Hepatocyte (in vitro differentiated cells): Measurements from ENCODE around the gene CPNE2. TPM values are rescaled to one million over a fixed set of nuclear protein-coding genes. Genes with fewer than 3 reads are reported as not detected.

ENCODE experiments used
- DNase-seq: peaks from one replicate; pipeline ENCODE4 v3.0.0-alpha.2; 2016; ENCODE audit warnings: low spot score
- H2AFZ ChIP-seq: fragments of 200-600 bp; sonication (generic); 2 replicates; pipeline ENCODE4 v1.6.0; 2016; ENCODE audit warnings: antibody characterized with exemption, mild to moderate bottlenecking
- H3K27ac ChIP-seq: fragments of 200-600 bp; sonication (generic); 2 replicates; pipeline ENCODE4 v1.5.1; 2016; ENCODE audit warnings: mild to moderate bottlenecking
- H3K27me3 ChIP-seq: fragments of 200-600 bp; sonication (generic); 2 replicates; pipeline ENCODE4 v1.6.1; 2016
- H3K36me3 ChIP-seq: fragments of 200-600 bp; sonication (generic); replicated peaks from 2 replicates; pipeline ENCODE4 v1.5.1; 2016; ENCODE audit warnings: low read depth; ENCODE audit not compliant: insufficient read depth
- H3K4me1 ChIP-seq: fragments of 200-600 bp; sonication (generic); 2 replicates; pipeline ENCODE4 v1.5.1; 2016; ENCODE audit warnings: mild to moderate bottlenecking, moderate library complexity; ENCODE audit not compliant: insufficient read depth
- H3K4me2 ChIP-seq: fragments of 200-600 bp; sonication (generic); 2 replicates; pipeline ENCODE4 v1.6.0; 2016
- H3K4me3 ChIP-seq: fragments of 200-600 bp; sonication (generic); 2 replicates; pipeline ENCODE4 v1.5.1; 2016; ENCODE audit warnings: mild to moderate bottlenecking
- H3K79me2 ChIP-seq: fragments of 200-600 bp; sonication (generic); 2 replicates; pipeline ENCODE4 v1.6.0; 2017; ENCODE audit warnings: mild to moderate bottlenecking
- H3K9me2 ChIP-seq: fragments of 200-600 bp; sonication (generic); replicated peaks from 2 replicates; pipeline ENCODE4 v1.6.0; 2017; ENCODE audit warnings: mild to moderate bottlenecking; ENCODE audit not compliant: insufficient read depth
- H3K9me3 ChIP-seq: fragments of 200-600 bp; sonication (generic); 2 replicates; pipeline ENCODE4 v1.5.1; 2016; ENCODE audit warnings: low read depth, mild to moderate bottlenecking
- H4K20me1 ChIP-seq: fragments of 200-600 bp; sonication (generic); 2 replicates; pipeline ENCODE4 v1.6.0; 2016; ENCODE audit warnings: mild to moderate bottlenecking; ENCODE audit not compliant: insufficient read depth, poor library complexity, severe bottlenecking
- EZH2 ChIP-seq: fragments of 200-600 bp; sonication (generic); IDR thresholded peaks from 2 replicates; pipeline ENCODE4 v1.6.1; 2016; ENCODE audit warnings: antibody characterized with exemption, mild to moderate bottlenecking, borderline replicate concordance
- EZH2phosphoT487 ChIP-seq: fragments of 200-600 bp; sonication (generic); IDR thresholded peaks from one replicate; pipeline ENCODE4 v1.6.1; 2018; ENCODE audit warnings: antibody characterized with exemption, mild to moderate bottlenecking, low read depth, moderate library complexity; ENCODE audit not compliant: unreplicated experiment, severe bottlenecking
- WGBS: methylation state at CpG from one replicate; pipeline ENCODE4 v1.1.6; 2016; ENCODE audit warnings: low lambda C conversion rate; ENCODE audit errors: missing lambda C conversion rate; 5-methylcytosine and 5-hydroxymethylcytosine counted together
- polyA plus RNA-seq: library from polyadenylated mRNA; unstranded; fragments of >200 nt; fragmentation: Nextera tagmentation; extraction: Ambion mirVana; gene quantifications from 2 replicates; pipeline ENCODE4 v1.2.1, GENCODE V29; 2016
- total RNA-seq: library from RNA; depleted of rRNA; stranded (reverse); fragments of >200 nt; gene quantifications from 2 replicates; pipeline ENCODE4 v1.2.3, GENCODE V29; 2014
- TF ChIP-seq, protein P1 (sequence below): fragments of 200-600 bp; sonication (generic); IDR thresholded peaks from 2 replicates; pipeline ENCODE4 v1.5.1; 2016; ENCODE audit warnings: antibody characterized with exemption, mild to moderate bottlenecking; ENCODE audit not compliant: poor library complexity

CPNE2 gene
- total and polyA plus RNA-seq, 2 experiments from 2014 or later = 15.6 to 22.3 TPM

DNA sequence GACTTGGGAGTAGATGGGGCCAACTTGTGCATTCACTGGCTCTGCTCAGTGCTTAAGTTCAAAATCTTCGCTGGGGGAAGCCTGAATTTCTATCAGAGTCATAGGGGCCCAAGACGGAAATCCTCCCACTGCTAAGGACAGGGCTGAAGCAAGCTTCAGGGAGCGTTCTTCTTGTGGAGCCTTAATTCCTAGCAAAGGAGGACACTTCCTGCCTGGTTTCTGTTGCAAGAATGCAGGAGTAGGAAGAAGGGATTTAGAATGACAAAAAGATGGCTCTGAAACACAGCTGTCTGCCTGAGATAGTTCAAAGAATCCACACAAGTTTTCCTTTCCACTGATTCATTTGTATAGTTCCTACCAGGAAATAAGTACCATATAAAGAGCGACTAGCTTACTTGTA is 67.1 kb downstream of the CPNE2 start:
- no peaks in the 10 kb centered on the region for H3K4me1 ChIP-seq
- DNase-seq = no peak
- WGBS = 78% methylated on average over 4 of the region's 4 CpGs
- no peaks in the 10 kb centered on the region for H3K36me3 ChIP-seq
- no peak overlapping the region for H3K4me2 ChIP-seq
- no peaks in the 10 kb centered on the region for H3K9me3 ChIP-seq
- no peak overlapping the region for H3K4me3 ChIP-seq
- H2AFZ ChIP-seq = no peak overlapping the region
- no peaks in the 10 kb centered on the region for H3K27me3 ChIP-seq
- TF ChIP-seq EZH2 (no peak), EZH2phosphoT487 (no peak)
- TF ChIP-seq, protein P1, sequence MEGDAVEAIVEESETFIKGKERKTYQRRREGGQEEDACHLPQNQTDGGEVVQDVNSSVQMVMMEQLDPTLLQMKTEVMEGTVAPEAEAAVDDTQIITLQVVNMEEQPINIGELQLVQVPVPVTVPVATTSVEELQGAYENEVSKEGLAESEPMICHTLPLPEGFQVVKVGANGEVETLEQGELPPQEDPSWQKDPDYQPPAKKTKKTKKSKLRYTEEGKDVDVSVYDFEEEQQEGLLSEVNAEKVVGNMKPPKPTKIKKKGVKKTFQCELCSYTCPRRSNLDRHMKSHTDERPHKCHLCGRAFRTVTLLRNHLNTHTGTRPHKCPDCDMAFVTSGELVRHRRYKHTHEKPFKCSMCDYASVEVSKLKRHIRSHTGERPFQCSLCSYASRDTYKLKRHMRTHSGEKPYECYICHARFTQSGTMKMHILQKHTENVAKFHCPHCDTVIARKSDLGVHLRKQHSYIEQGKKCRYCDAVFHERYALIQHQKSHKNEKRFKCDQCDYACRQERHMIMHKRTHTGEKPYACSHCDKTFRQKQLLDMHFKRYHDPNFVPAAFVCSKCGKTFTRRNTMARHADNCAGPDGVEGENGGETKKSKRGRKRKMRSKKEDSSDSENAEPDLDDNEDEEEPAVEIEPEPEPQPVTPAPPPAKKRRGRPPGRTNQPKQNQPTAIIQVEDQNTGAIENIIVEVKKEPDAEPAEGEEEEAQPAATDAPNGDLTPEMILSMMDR = no peak
- no peaks in the 10 kb centered on the region for H4K20me1 ChIP-seq
- H3K79me2 ChIP-seq = no peaks in the 10 kb centered on the region
- no peak overlapping the region for H3K27ac ChIP-seq
- H3K9me2 ChIP-seq = no peaks in the 10 kb centered on the region

GRCh38 chr16:57163842-57164241 is 71.5 kb downstream of the CPNE2 start:
- H3K27me3 ChIP-seq = no peaks in the 10 kb centered on the region
- no peaks in the 10 kb centered on the region for H3K9me2 ChIP-seq
- no peaks in the 10 kb centered on the region for H3K79me2 ChIP-seq
- H2AFZ ChIP-seq = no peak overlapping the region
- TF ChIP-seq EZH2phosphoT487 = no peak
- H3K9me3 ChIP-seq = no peaks in the 10 kb centered on the region
- no peaks in the 10 kb centered on the region for H3K4me1 ChIP-seq
- no peak for DNase-seq
- no peaks in the 10 kb centered on the region for H4K20me1 ChIP-seq
- H3K36me3 ChIP-seq = no peaks in the 10 kb centered on the region
- WGBS = 47% methylated on average over 1 of the region's 1 CpG
- H3K27ac ChIP-seq = no peak overlapping the region
- H3K4me3 ChIP-seq = no peak overlapping the region
- H3K4me2 ChIP-seq = no peak overlapping the region

GRCh38 chr16:57165483-57165882 is 73.1 kb downstream of the CPNE2 start:
- H3K27me3 ChIP-seq = no peaks in the 10 kb centered on the region
- no peaks in the 10 kb centered on the region for H3K9me2 ChIP-seq
- no peaks in the 10 kb centered on the region for H3K79me2 ChIP-seq
- H3K4me3 ChIP-seq = no peak overlapping the region
- WGBS = 87% methylated on average over 5 of the region's 5 CpGs
- no peak overlapping the region for H3K27ac ChIP-seq
- H3K9me3 ChIP-seq = no peaks in the 10 kb centered on the region
- no peak for DNase-seq
- no peaks in the 10 kb centered on the region for H3K36me3 ChIP-seq
- H3K4me1 ChIP-seq = no peaks in the 10 kb centered on the region
- H2AFZ ChIP-seq = no peak overlapping the region
- no peak overlapping the region for H3K4me2 ChIP-seq
- H4K20me1 ChIP-seq = no peaks in the 10 kb centered on the region
- no peak for TF ChIP-seq EZH2

- no peaks in the 10 kb centered on the region for H3K79me2 ChIP-seq
- no peaks in the 10 kb centered on the region for H3K9me2 ChIP-seq
- H3K27me3 ChIP-seq = no peaks in the 10 kb centered on the region
- H3K4me1 ChIP-seq = no peaks in the 10 kb centered on the region
- H3K9me3 ChIP-seq = no peaks in the 10 kb centered on the region
- H3K4me2 ChIP-seq = no peak overlapping the region
- H2AFZ ChIP-seq = no peak overlapping the region
- TF ChIP-seq EZH2 (no peak), EZH2phosphoT487 (no peak)
- TF ChIP-seq, protein P1 = no peak
- no peaks in the 10 kb centered on the region for H3K36me3 ChIP-seq
- 92% methylated on average over 3 of the region's 3 CpGs for WGBS
- DNase-seq = no peak
- no peaks in the 10 kb centered on the region for H4K20me1 ChIP-seq
- no peak overlapping the region for H3K4me3 ChIP-seq
- no peak overlapping the region for H3K27ac ChIP-seq
Observed at GRCh38 chr16:57165938-57166337, 73.6 kb downstream of the CPNE2 start.

GRCh38 chr16:57166451-57166850 is 74.1 kb downstream of the CPNE2 start:
- Histone ChIP-seq H3K4me1 (no peaks in the 10 kb centered on the region), H3K4me3 (no peak overlapping the region), H3K4me2 (no peak overlapping the region), H3K27ac (no peak overlapping the region), H3K27me3 (no peaks in the 10 kb centered on the region), H4K20me1 (no peaks in the 10 kb centered on the region), H3K36me3 (no peaks in the 10 kb centered on the region), H3K9me2 (no peaks in the 10 kb centered on the region), H2AFZ (no peak overlapping the region), H3K79me2 (no peaks in the 10 kb centered on the region), H3K9me3 (no peaks in the 10 kb centered on the region)
- TF ChIP-seq EZH2 (no peak), EZH2phosphoT487 (no peak)
- TF ChIP-seq, protein P1 = no peak
- DNase-seq = no peak
